ENCODE measurements around the gene NPIPB2. TPM values are rescaled to one million over a fixed set of nuclear protein-coding genes. Genes with fewer than 3 reads are reported as not detected.
"Not testable (repeated sequence)": the region's sequence is repeated elsewhere in the genome, so short reads cannot be mapped to it uniquely, and the experiment has no call there.

NPIPB2 gene
- total RNA-seq, 6 experiments from 2014 or later, result 2.1 to 10.2 (median 4.2) TPM

- ATAC-seq, result no peak
Observed at GRCh38 chr16:11967195-11967911, 25.5 kb upstream of the NPIPB2 start.

GRCh38 chr16:11966173-11966572 lies 24.3 kb upstream of the NPIPB2 start:
- H3K27ac ChIP-seq, result no peak overlapping the region
- DNase-seq (no peak), ATAC-seq (no peak)
- H3K4me3 ChIP-seq, result no peak overlapping the region
- H3K36me3 ChIP-seq, result no peaks in the 10 kb centered on the region
- 76% methylated on average over 7 of the region's 7 CpGs for WGBS (ENCODE audit: insufficient coverage, low coverage, low lambda C conversion rate, missing lambda C conversion rate)
- no peaks in the 10 kb centered on the region for H3K27me3 ChIP-seq
- TF ChIP-seq POLR2A (IDR thresholded peaks at IDR 0.05), result no peak
- TF ChIP-seq CTCF (IDR thresholded peaks at IDR 0.05), result no peak
- no peaks in the 10 kb centered on the region for H3K4me1 ChIP-seq
- H3K9me3 ChIP-seq, result no peaks in the 10 kb centered on the region
- intact Hi-C loops (cut with DNase I), result no loop called here

More at GRCh38 chr16:11967195-11967911, 25.5 kb upstream of the NPIPB2 start:
- Histone ChIP-seq H3K4me3 (no peak overlapping the region), H3K27me3 (no peaks in the 10 kb centered on the region), H3K9me3 (no peaks in the 10 kb centered on the region), H3K27ac (no peak overlapping the region), H3K4me1 (no peaks in the 10 kb centered on the region), H3K36me3 (no peaks in the 10 kb centered on the region)
- intact Hi-C loops (cut with DNase I), result no loop called here
- DNase-seq, result no peak
- WGBS (ENCODE audit: insufficient coverage, low coverage, low lambda C conversion rate, missing lambda C conversion rate), result 64% methylated on average over 10 of the region's 17 CpGs
- no peak for TF ChIP-seq CTCF (IDR thresholded peaks at IDR 0.05)
- TF ChIP-seq POLR2A (IDR thresholded peaks at IDR 0.05), result no peak

GRCh38 chr16:11964761-11965551 lies 23.1 kb upstream of the NPIPB2 start, which contains the start of gene TNFRSF17:
TNFRSF17 (plus strand) TSS chr16:11965210; CDS start chr16:11965325, 115 bp downstream.
- H3K27me3 ChIP-seq, result no peaks in the 10 kb centered on the region
- TF ChIP-seq POLR2A (IDR thresholded peaks at IDR 0.05), result no peak
- no peak for TF ChIP-seq CTCF (IDR thresholded peaks at IDR 0.05)

GRCh38 chr16:11963706-11964105 lies 21.9 kb upstream of the NPIPB2 start:
- Histone ChIP-seq H3K9me3 (no peaks in the 10 kb centered on the region), H3K27me3 (no peaks in the 10 kb centered on the region), H3K36me3 (no peaks in the 10 kb centered on the region), H3K4me1 (no peaks in the 10 kb centered on the region), H3K27ac (no peak overlapping the region), H3K4me3 (no peak overlapping the region)
- DNase-seq, result no peak
- intact Hi-C loops (cut with DNase I), result no loop called here
- ATAC-seq, result no peak
- TF ChIP-seq POLR2A (IDR thresholded peaks at IDR 0.05) (no peak), CTCF (IDR thresholded peaks at IDR 0.05) (no peak)
- WGBS (ENCODE audit: insufficient coverage, low coverage, low lambda C conversion rate, missing lambda C conversion rate), result 84% methylated on average over 6 of the region's 6 CpGs

More at GRCh38 chr16:11964761-11965551, 23.1 kb upstream of the NPIPB2 start, which contains the start of gene TNFRSF17:
- ATAC-seq (no peak), DNase-seq (no peak)
- H3K9me3 ChIP-seq, result no peaks in the 10 kb centered on the region
- no peaks in the 10 kb centered on the region for H3K36me3 ChIP-seq
- no peak within 1 kb of the TSS for H3K4me3 ChIP-seq
- no peaks in the 10 kb centered on the region for H3K4me1 ChIP-seq
- WGBS (ENCODE audit: insufficient coverage, low coverage, low lambda C conversion rate, missing lambda C conversion rate), result 85% methylated on average over 9 of the region's 9 CpGs
- no peak within 1 kb of the TSS for H3K27ac ChIP-seq
- intact Hi-C loops (cut with DNase I), result no loop called here

- H3K9me3 ChIP-seq; H3K4me1 ChIP-seq; intact Hi-C loops (cut with DNase I); H3K4me3 ChIP-seq; H3K27me3 ChIP-seq; H3K36me3 ChIP-seq; H3K27ac ChIP-seq; ATAC-seq; DNase-seq: not testable (repeated sequence)
- WGBS (ENCODE audit: insufficient coverage, low coverage, low lambda C conversion rate, missing lambda C conversion rate), result 88% methylated on average over 9 of the region's 11 CpGs
Observed at GRCh38 chr16:11962978-11963377, 21.1 kb upstream of the NPIPB2 start.

GRCh38 chr16:11962457-11962856 lies 20.6 kb upstream of the NPIPB2 start:
- ATAC-seq; H3K27ac ChIP-seq; H3K4me3 ChIP-seq; DNase-seq; H3K36me3 ChIP-seq; H3K9me3 ChIP-seq; H3K4me1 ChIP-seq; intact Hi-C loops (cut with DNase I); H3K27me3 ChIP-seq: not testable (repeated sequence)
- 80% methylated on average over 5 of the region's 5 CpGs for WGBS (ENCODE audit: insufficient coverage, low coverage, low lambda C conversion rate, missing lambda C conversion rate)

Measured in right lobe of liver (tissue), 6 donors.